ENCODE results near the gene BRDT. TPM values are rescaled to one million over a fixed set of nuclear protein-coding genes. Genes with fewer than 3 reads are reported as not detected.

Gene BRDT
- polyA plus RNA-seq, 1 donor, result not detected

Other genes with a start within 250 kb of the BRDT start
- gene TGFBR3, start 63.2 kb upstream of the BRDT start, polyA plus RNA-seq, result 13.7 TPM
- 3.7 TPM for gene EPHX4, start 80.6 kb downstream of the BRDT start, polyA plus RNA-seq
- 0.18 TPM for gene SETSIP, start 126.0 kb downstream of the BRDT start, polyA plus RNA-seq
- gene BTBD8, start 130.9 kb downstream of the BRDT start, polyA plus RNA-seq, result 8.6 TPM

Measured in large intestine (tissue), 1 donor.